Measurements from ENCODE around the gene RASGEF1C.
"Not testable (repeated sequence)": the region's sequence is repeated elsewhere in the genome, so short reads cannot be mapped to it uniquely, and the experiment has no call there.

The RASGEF1C gene

GRCh38 chr5:180090769-180091546 lies 118.1 kb downstream of the RASGEF1C start:
- no peak overlapping the region; the same call in 1 of the 2 replicates for H3K27ac ChIP-seq
- peak; percentile 39 for DNase-seq
- H3K36me3 ChIP-seq: no peaks in the 10 kb centered on the region
- H3K27me3 ChIP-seq (ENCODE audit: insufficient read depth, low read depth, severe bottlenecking): no peaks in the 10 kb centered on the region
- H3K9me3 ChIP-seq (ENCODE audit: severe bottlenecking): no peaks in the 10 kb centered on the region
- TF ChIP-seq, protein P1, sequence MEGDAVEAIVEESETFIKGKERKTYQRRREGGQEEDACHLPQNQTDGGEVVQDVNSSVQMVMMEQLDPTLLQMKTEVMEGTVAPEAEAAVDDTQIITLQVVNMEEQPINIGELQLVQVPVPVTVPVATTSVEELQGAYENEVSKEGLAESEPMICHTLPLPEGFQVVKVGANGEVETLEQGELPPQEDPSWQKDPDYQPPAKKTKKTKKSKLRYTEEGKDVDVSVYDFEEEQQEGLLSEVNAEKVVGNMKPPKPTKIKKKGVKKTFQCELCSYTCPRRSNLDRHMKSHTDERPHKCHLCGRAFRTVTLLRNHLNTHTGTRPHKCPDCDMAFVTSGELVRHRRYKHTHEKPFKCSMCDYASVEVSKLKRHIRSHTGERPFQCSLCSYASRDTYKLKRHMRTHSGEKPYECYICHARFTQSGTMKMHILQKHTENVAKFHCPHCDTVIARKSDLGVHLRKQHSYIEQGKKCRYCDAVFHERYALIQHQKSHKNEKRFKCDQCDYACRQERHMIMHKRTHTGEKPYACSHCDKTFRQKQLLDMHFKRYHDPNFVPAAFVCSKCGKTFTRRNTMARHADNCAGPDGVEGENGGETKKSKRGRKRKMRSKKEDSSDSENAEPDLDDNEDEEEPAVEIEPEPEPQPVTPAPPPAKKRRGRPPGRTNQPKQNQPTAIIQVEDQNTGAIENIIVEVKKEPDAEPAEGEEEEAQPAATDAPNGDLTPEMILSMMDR (IDR thresholded peaks at IDR 0.05; ENCODE audit: low read depth, low read length): 0 out of 2 replicates have a peak, but pooled peaks have one; percentile 17
- peak overlapping the region; percentile 39; the same call in 1 of the 2 replicates for H3K4me3 ChIP-seq (ENCODE audit: low read depth, low read length)

DNA sequence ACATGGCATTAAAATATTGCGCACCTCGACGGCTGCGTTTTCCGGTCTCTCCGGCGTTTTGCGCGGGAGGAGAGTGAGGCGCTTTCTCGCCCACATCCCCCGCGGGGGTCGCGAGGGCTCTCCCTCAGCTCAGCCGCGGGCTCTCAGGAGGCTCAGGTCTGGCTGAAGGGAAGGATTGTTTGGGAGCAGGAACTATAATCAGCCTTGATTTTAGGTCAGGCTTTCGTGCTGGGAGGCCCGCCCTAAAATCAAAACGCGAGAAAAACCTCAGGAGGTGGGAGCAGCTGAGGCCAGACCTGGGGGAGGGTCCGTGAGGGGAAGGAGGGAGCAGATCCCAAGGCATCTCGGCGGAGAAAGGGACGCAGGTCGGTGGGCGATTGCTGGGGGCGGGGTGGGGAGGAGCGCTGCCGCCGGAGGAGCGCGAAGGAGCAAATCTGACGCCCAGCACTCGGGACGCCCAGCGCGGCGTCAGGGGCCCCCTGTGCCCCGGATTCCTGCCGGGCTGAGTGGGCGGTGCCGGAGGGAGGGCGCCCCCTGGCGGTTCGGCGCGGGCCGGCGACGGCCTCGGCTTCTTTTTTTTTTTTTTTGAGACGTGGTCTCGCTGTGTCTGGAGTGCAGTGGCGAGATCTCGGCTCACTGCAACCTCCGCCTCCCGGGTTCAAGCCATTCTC lies 118.8 kb downstream of the RASGEF1C start:
- Histone ChIP-seq H3K4me3 (ENCODE audit: low read depth, low read length) (peak overlapping the region; percentile 39), H3K27ac (peak overlapping the region; percentile 56), H3K9me3 (ENCODE audit: severe bottlenecking) (no peaks in the 10 kb centered on the region), H3K27me3 (ENCODE audit: insufficient read depth, low read depth, severe bottlenecking) (no peaks in the 10 kb centered on the region), H3K36me3 (no peaks in the 10 kb centered on the region)
- TF ChIP-seq, protein P1 (IDR thresholded peaks at IDR 0.05; ENCODE audit: low read depth, low read length): peak; percentile 68
- DNase-seq: peak; percentile 56

- not testable (repeated sequence) for H3K4me3 ChIP-seq (ENCODE audit: low read depth, low read length); H3K27me3 ChIP-seq (ENCODE audit: insufficient read depth, low read depth, severe bottlenecking); H3K9me3 ChIP-seq (ENCODE audit: severe bottlenecking); H3K36me3 ChIP-seq; DNase-seq; H3K27ac ChIP-seq
These were observed 119.4 kb downstream of the RASGEF1C start for GRCh38 chr5:180089628-180090027.

GRCh38 chr5:180088561-180088960 lies 120.5 kb downstream of the RASGEF1C start:
- TF ChIP-seq, protein P1 (IDR thresholded peaks at IDR 0.05; ENCODE audit: low read depth, low read length): no peak
- DNase-seq: no peak
- H3K9me3 ChIP-seq (ENCODE audit: severe bottlenecking): no peaks in the 10 kb centered on the region
- no peak overlapping the region for H3K27ac ChIP-seq
- H3K27me3 ChIP-seq (ENCODE audit: insufficient read depth, low read depth, severe bottlenecking): no peaks in the 10 kb centered on the region
- no peaks in the 10 kb centered on the region for H3K36me3 ChIP-seq
- H3K4me3 ChIP-seq (ENCODE audit: low read depth, low read length): no peak overlapping the region

GRCh38 chr5:180086816-180087399 lies 122.1 kb downstream of the RASGEF1C start:
- Histone ChIP-seq H3K27ac (no peak overlapping the region), H3K4me3 (ENCODE audit: low read depth, low read length) (no peak overlapping the region), H3K27me3 (ENCODE audit: insufficient read depth, low read depth, severe bottlenecking) (no peaks in the 10 kb centered on the region), H3K36me3 (no peaks in the 10 kb centered on the region), H3K9me3 (ENCODE audit: severe bottlenecking) (no peaks in the 10 kb centered on the region)
- DNase-seq: no peak
- TF ChIP-seq, protein P1 (IDR thresholded peaks at IDR 0.05; ENCODE audit: low read depth, low read length): no peak

DNA sequence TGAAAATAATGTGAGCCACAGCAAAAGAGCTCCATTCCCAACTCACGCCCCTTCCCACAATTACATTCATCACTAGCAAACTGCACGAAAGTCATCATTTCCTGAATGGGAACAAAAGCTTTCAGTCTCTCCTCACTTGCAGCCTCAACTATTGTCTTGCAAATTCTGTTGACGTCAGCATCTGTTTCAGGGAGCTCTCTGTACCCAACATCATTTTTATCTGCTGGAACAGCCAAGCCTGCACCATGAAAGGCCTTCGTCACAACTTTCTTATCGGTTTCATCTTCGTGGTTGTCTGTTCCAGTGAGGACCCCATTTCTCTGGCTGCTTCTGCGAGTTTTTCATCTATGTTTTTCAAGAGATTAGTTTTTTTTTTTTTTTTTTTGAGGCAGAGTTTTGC lies 123.2 kb downstream of the RASGEF1C start:
- H3K9me3 ChIP-seq (ENCODE audit: severe bottlenecking): no peaks in the 10 kb centered on the region
- H3K27me3 ChIP-seq (ENCODE audit: insufficient read depth, low read depth, severe bottlenecking): no peaks in the 10 kb centered on the region
- H3K36me3 ChIP-seq: no peaks in the 10 kb centered on the region
- TF ChIP-seq, protein P1 (IDR thresholded peaks at IDR 0.05; ENCODE audit: low read depth, low read length): no peak
- no peak overlapping the region for H3K4me3 ChIP-seq (ENCODE audit: low read depth, low read length)
- no peak overlapping the region for H3K27ac ChIP-seq
- DNase-seq: no peak

All from WERI-Rb-1 (cell line).